Esophagus muscularis mucosa (tissue), 4 donors: Measurements from ENCODE around the gene SMG6. TPM values are rescaled to one million over a fixed set of nuclear protein-coding genes. Genes with fewer than 3 reads are reported as not detected.

Experiments used
- DNase-seq: peaks from one replicate; pipeline ENCODE4 v3.0.0-alpha.2; 2017; ENCODE audit errors: extremely low spot score
- H3K27ac ChIP-seq, 4 donors: fragments of 200-600 bp; sonication (generic); replicated peaks in 1 of 4; 1 replicate in 3 of 4; 2 replicates in 1 of 4; pipeline ENCODE4 v1.5.1; 2016 to 2019; ENCODE audit warnings: mild to moderate bottlenecking in 1 of 4
- H3K27me3 ChIP-seq, 4 donors: fragments of 200-600 bp; sonication (generic); one replicate each; pipeline versions ENCODE4 v1.5.1 to v1.6.0; 2016 to 2019
- H3K36me3 ChIP-seq, 4 donors: fragments of 200-600 bp; sonication (generic); one replicate each; pipeline ENCODE4 v1.5.1; 2016 to 2019
- H3K4me1 ChIP-seq, 4 donors: fragments of 200-600 bp; sonication (generic); one replicate each; pipeline ENCODE4 v1.5.1; 2016 to 2019
- H3K4me3 ChIP-seq, 4 donors: fragments of 200-600 bp; sonication (generic); 1 replicate in 2 of 4; 2 replicates in 2 of 4; pipeline ENCODE4 v1.5.1; 2016 to 2019; ENCODE audit warnings: mild to moderate bottlenecking in 4 of 4, moderate library complexity in 1 of 4
- H3K9me3 ChIP-seq, 4 donors: fragments of 200-600 bp; sonication (generic); 1 replicate in 3 of 4; 2 replicates in 1 of 4; pipeline ENCODE4 v1.5.1; 2016 to 2019
- CTCF ChIP-seq, 3 experiments: fragments of 200-600 bp in 2 of 3; fragments of 450-650 bp in 1 of 3; sonication (generic) in 2 of 3; IDR thresholded peaks; one replicate each; pipeline ENCODE4 v1.5.1; 2017 to 2019; ENCODE audit warnings: antibody characterized with exemption in 3 of 3, mild to moderate bottlenecking in 2 of 3, moderate library complexity in 1 of 3
- EP300 ChIP-seq: sonication (generic); formaldehyde crosslinking; IDR thresholded peaks from one replicate; pipeline ENCODE4 v1.6.1; 2017; ENCODE audit warnings: antibody characterized with exemption
- POLR2A ChIP-seq: fragments of 450-650 bp; IDR thresholded peaks from one replicate; pipeline ENCODE4 v1.6.1; 2017; ENCODE audit warnings: antibody characterized with exemption, moderate library complexity, mild to moderate bottlenecking, low read depth
- POLR2AphosphoS5 ChIP-seq, 2 donors: sonication (generic); formaldehyde crosslinking; IDR thresholded peaks; one replicate each; pipeline ENCODE4 v1.6.1; 2017; ENCODE audit warnings: antibody characterized with exemption in 2 of 2
- WGBS: methylation state at CpG from one replicate; pipeline ENCODE4 v1.1.5; 2018; 5-methylcytosine and 5-hydroxymethylcytosine counted together
- intact Hi-C: fragments of 100-400 bp; cut with DNase I; formaldehyde crosslinking; loops from one replicate; pipeline ENCODE4 v1.15.1; 2023
- total RNA-seq, 4 donors: library from RNA; depleted of rRNA; stranded (reverse); fragments of >200 nt; gene quantifications; one replicate each; pipeline versions ENCODE4 v1.1.0 to v1.2.1, GENCODE V29; 2016

SMG6 gene
- total RNA-seq, 4 donors from 2014 or later: 38.2 to 67.7 (median 47.7) TPM

GRCh38 chr17:2122641-2123302, 180.8 kb downstream of the SMG6 start:
- H3K36me3 ChIP-seq: peaks cover 0 to 9% (median 2%) of the 10 kb centered on the region in 4 donors
- peak overlapping the region; percentile 53 to 72 (median 57) for H3K27ac ChIP-seq
- no peak for TF ChIP-seq POLR2AphosphoS5 (IDR thresholded peaks at IDR 0.05)
- TF ChIP-seq EP300: no peak
- no peak for TF ChIP-seq POLR2A
- TF ChIP-seq CTCF (IDR thresholded peaks at IDR 0.05): no peak
- WGBS: 47% methylated on average over 13 of the region's 16 CpGs
- no peak for DNase-seq
- no peaks in the 10 kb centered on the region for H3K9me3 ChIP-seq
- H3K4me1 ChIP-seq: peaks cover 26 to 31% (median 26%) of the 10 kb centered on the region in 4 donors
- H3K27me3 ChIP-seq: no peaks in the 10 kb centered on the region
- intact Hi-C loops: no loop called here
- H3K4me3 ChIP-seq: no peak overlapping the region

- Histone ChIP-seq H3K36me3 (peaks cover 0 to 9% (median 2%) of the 10 kb centered on the region in 4 donors), H3K9me3 (no peaks in the 10 kb centered on the region), H3K4me1 (peaks cover 26 to 31% (median 26%) of the 10 kb centered on the region in 4 donors), H3K27ac (no peak overlapping the region), H3K4me3 (no peak overlapping the region), H3K27me3 (no peaks in the 10 kb centered on the region)
- 84% methylated on average over 8 of the region's 8 CpGs for WGBS
- TF ChIP-seq CTCF (IDR thresholded peaks at IDR 0.05): no peak
- no peak for TF ChIP-seq POLR2A
- no peak for TF ChIP-seq POLR2AphosphoS5 (IDR thresholded peaks at IDR 0.05)
- no peak for TF ChIP-seq EP300
- no peak for DNase-seq
- intact Hi-C loops: no loop called here
These were observed 182.8 kb downstream of the SMG6 start for GRCh38 chr17:2120586-2121335.

- TF ChIP-seq POLR2A (no peak), EP300 (no peak), POLR2AphosphoS5 (IDR thresholded peaks at IDR 0.05) (no peak), CTCF (IDR thresholded peaks at IDR 0.05) (no peak)
- 98% methylated on average over 6 of the region's 6 CpGs for WGBS
- H3K9me3 ChIP-seq: no peaks in the 10 kb centered on the region
- H3K27me3 ChIP-seq: no peaks in the 10 kb centered on the region
- H3K4me3 ChIP-seq: no peak overlapping the region
- peaks cover 0 to 3% (median 0%) of the 10 kb centered on the region in 4 donors for H3K36me3 ChIP-seq
- intact Hi-C loops: no loop called here
- DNase-seq: no peak
- peaks cover 0 to 3% (median under 1%) of the 10 kb centered on the region in 4 donors for H3K4me1 ChIP-seq
- no peak overlapping the region for H3K27ac ChIP-seq
These were observed 190.3 kb downstream of the SMG6 start for GRCh38 chr17:2113279-2113622.

- H3K27ac ChIP-seq: no peak overlapping the region
- no peak for DNase-seq
- peaks cover 12 to 18% (median 14%) of the 10 kb centered on the region in 4 donors for H3K4me1 ChIP-seq
- no peak overlapping the region for H3K4me3 ChIP-seq
- WGBS: 92% methylated on average over 2 of the region's 5 CpGs
- no peaks in the 10 kb centered on the region for H3K27me3 ChIP-seq
- H3K9me3 ChIP-seq: no peaks in the 10 kb centered on the region
- no peak for TF ChIP-seq EP300
- TF ChIP-seq POLR2A: no peak
- TF ChIP-seq POLR2AphosphoS5 (IDR thresholded peaks at IDR 0.05): no peak
- no peak for TF ChIP-seq CTCF (IDR thresholded peaks at IDR 0.05)
- H3K36me3 ChIP-seq: peaks cover 0 to 3% (median 0%) of the 10 kb centered on the region in 4 donors
- intact Hi-C loops: no loop called here
These were observed 191.9 kb downstream of the SMG6 start for GRCh38 chr17:2111691-2112090.
